Right ventricle myocardium superior (tissue), 1 donor: ENCODE results near the gene STN1. TPM values are rescaled to one million over a fixed set of nuclear protein-coding genes. Genes with fewer than 3 reads are reported as not detected.

Source experiments
- ATAC-seq: fragments of 200-7000 bp; cut with Tn5 transposase; one replicate; pipeline ENCODE4 v1.9.1; 2020; ENCODE audit warnings: mild to moderate bottlenecking; ENCODE audit not compliant: poor library complexity
- DNase-seq: peaks from one replicate; pipeline ENCODE4 v3.0.0-alpha.2; 2020
- intact Hi-C: fragments of 100-400 bp; cut with DNase I; formaldehyde crosslinking; loops from one replicate; pipeline ENCODE4 v1.11.2; 2022
- long read RNA-seq: library from polyadenylated mRNA; unstranded; transcript quantifications from one replicate; pipeline ENCODE4 v2.0.0, GENCODE V29; 2021
- total RNA-seq: library from RNA; stranded (reverse); fragmentation: NEBNext Ultra II Directional; extraction: Animal tissue kit (Norgen Biotek cat#: 25700); gene quantifications from one replicate; pipeline ENCODE4 v1.2.1, GENCODE V29; 2021
- donor health status: DM: no; HTN: yes; CAD: no; lungs with severe emphysema.

STN1 gene, protein sequence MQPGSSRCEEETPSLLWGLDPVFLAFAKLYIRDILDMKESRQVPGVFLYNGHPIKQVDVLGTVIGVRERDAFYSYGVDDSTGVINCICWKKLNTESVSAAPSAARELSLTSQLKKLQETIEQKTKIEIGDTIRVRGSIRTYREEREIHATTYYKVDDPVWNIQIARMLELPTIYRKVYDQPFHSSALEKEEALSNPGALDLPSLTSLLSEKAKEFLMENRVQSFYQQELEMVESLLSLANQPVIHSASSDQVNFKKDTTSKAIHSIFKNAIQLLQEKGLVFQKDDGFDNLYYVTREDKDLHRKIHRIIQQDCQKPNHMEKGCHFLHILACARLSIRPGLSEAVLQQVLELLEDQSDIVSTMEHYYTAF
- total RNA-seq = 29.7 TPM
- long read RNA-seq, transcript STN1-201 (10 exons, 1,417 nt) = major isoform, 52 of 58 reads
- long read RNA-seq, partial matches to known transcripts = 0 of 58 reads
- long read RNA-seq, other reads (novel, unspliced or antisense) = 2 of 58 reads

DNA sequence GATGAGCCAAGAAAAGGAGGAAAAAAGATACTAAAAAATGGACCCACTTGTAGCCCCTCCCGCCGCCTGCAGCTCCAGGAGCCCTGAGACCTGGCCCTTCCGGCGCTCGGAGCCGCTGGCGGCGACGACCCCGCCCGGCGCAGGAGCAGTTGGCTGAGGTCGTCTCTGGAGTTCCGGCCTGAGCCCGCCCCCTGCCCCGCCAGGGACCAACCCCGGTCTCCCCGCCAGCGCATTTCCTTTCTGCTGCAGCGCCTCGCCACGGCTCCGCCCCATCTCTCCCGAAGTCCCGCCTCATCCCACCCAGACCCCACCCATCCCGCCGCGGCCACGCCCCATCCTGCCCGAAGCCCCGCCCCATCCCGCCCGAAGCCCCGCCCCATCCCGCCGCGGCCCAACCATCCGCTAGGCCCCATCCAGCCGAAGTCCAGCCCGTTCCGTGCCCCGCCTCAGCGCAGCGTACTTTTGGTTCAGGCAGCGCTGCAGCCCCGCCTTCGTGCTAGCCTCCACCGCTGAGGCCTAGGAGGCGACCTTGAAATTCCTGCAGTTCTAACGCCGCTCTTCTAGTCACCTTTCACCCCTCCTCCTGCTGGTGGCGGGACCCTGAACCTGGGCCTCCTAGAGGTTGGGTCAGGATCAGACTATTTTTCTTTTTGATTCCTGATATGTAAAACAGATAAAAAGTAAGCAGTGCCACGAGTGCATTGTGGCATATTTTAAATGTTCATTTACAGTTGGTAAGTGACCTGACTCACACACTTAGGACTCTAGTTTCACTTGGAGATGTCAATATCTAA lies at the start of gene STN1:
Gene STN1 (minus strand): TSS at position 132 of the 794 bp plus-strand sequence. CDS start 590 bp downstream, outside the sequence.
- ATAC-seq (peak; percentile 98), DNase-seq (peak; percentile 98)
- intact Hi-C loops = loop anchor here (2.0 kb wide), 1 partner anchor 49 kb away; the partner anchor contains the start of gene SLK

DNA sequence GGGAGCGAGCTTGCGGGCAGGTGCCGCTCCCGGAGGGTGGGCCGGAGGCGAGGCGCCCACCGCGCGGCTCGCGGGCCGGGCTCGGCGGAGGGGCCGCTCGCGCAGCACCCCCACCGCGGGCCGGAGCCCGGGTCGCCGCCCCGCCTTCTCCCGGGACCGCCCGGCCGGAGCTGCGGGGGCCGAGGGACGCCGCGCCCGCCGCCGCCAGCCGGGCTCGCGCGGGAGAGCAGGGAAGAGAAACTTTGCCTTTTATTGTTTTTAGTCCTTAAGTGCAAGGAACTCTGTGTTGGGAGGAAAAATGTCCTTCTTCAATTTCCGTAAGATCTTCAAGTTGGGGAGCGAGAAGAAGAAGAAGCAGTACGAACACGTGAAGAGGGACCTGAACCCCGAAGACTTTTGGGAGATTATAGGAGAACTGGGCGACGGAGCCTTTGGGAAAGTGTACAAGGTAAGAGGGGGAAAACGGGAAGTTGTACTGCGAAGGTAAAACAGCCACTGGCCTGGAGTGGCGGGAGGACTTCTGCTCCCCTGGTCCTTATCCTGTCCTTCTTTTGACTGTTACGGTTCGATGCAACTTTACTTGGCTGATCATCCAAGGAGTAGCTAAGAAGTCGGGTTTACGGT lies 49.6 kb upstream of the STN1 start:
- no peak for DNase-seq
- peak; percentile 49 for ATAC-seq
- intact Hi-C loops = loop anchor here (2.0 to 10.0 kb wide), 2 partner anchors 49 to 157 kb away; partner anchors contain the start of genes SFR1 and STN1

DNA sequence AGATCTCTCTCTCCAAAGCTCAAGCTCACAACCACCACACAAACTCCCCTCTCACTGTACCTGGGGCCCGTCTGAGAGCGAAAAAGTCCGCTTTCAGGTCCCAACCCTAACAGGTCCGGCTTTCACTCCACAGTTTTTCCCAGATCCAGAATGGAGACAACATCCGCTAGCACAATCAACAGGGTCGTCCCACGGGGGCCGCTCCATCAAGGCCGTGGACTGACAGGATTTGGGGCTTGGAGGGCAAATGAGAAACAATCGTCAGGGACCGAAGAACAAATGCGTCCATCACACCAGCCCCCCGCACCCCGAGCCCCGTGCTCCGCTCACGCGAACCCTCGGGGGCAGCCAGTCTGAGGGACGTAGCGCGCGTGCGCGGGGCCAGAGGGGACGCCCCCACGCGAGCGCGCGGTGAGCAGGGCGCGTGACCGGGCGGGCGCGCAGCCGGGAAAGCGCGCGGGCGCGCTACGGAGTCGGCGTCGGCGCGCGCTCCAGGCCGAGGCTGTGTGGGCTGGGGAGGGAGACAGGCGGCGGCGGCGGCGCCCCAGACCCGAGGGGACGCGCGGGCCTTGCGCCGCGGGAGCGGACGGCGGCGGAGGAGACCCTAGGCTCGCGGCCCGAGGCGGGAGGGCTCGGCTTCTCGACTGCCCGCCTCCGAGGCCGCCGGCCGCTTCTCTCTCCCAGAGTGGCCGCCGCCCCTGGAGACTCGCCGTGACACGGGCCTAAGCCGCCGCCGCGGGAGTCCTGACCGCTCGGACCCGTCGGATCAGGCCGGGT lies 48.9 kb upstream of the STN1 start, which contains the start of gene SLK:
Gene SLK (plus strand): TSS at position 470 of the 777 bp plus-strand sequence. CDS start 606 bp downstream, outside the sequence.
- peak; percentile 98 for ATAC-seq
- peak; percentile 91 for DNase-seq
- intact Hi-C loops = loop anchor here (2.0 to 10.0 kb wide), 2 partner anchors 48 to 158 kb away; partner anchors contain the start of genes SFR1 and STN1

DNA sequence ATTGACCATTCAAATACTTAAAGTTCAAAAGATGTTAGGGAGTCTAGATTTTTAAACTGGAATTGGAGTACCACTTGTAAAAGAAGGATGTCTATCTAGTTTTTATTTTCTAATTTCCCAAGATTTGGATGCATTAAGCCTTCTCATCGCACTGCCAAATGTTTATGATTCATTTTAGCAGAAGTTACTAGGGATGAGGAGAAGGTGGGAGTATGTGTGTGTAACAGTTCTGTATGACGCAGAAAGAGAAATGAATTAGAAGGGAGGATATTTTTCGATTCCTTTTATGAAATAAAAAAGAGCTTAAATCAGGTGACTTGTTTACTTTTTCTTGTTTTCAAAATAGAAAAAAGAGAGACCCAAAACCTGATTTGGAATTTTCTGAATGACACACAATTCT lies 42.1 kb upstream of the STN1 start:
- no peak for ATAC-seq
- intact Hi-C loops = loop anchor here (10.0 kb wide), 1 partner anchor 165 kb away; the partner anchor contains the start of gene SFR1
- DNase-seq = no peak

DNA sequence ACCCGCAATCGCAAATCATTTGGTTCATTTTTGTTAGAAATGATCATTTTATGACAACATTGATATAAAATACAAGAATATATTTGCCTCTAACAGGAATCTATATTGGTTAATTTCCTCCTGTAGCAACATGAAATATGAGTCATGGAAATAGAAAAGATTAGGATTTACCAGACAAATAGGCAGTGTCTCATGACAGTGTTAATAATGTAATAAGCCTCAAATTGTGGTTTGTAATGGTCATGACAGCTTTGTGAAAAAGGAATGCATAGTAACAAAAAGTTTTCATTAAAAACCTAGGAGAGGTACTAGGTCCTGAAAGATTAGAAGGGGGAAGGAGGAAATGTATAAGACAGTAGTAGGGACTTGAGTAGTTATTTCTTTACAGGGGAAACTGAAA lies 41.0 kb upstream of the STN1 start:
- DNase-seq (no peak), ATAC-seq (no peak)
- intact Hi-C loops = no loop called here

DNA sequence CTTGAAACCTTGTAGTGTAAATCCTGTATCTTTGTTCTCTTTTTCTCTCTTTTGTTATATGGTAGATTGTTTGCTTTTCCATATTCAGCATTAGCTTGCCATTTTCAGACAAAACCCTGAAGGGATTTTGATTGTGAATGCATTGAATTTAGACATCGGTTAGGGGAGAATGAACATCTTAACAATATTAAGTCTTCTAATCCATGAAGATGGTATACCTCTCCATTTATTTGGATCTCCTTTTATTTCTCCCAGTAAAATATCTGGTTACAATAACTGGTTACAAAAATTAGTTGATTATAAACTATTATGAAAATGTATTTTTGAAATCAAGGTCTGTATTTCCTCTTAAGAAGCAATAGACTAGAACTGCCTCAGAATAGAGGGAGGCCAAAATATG lies 36.6 kb upstream of the STN1 start:
- ATAC-seq = no peak
- intact Hi-C loops = no loop called here

DNA sequence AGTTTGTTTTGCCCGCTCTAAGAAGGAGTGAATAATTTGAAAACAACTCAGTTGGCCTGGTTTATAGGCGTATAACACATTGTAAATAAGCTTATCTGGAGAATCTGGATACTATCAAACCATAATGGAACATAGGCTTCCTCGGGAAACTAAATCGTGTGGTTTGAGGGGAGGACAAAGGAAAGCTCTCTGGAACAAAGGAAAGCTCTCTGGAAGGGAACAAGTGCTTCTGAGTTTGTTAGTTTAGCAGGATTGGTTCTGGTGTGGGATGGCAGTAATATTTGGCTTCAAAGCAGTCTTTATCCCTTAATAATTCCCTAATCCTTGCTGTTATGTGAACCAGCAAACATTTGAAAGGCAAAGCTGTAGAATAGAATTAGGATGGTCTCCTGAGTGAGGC lies 34.0 kb upstream of the STN1 start:
- no peak for DNase-seq
- intact Hi-C loops = no loop called here
- no peak for ATAC-seq

More for the DNA sequence above, 36.6 kb upstream of the STN1 start:
- DNase-seq = no peak

DNA sequence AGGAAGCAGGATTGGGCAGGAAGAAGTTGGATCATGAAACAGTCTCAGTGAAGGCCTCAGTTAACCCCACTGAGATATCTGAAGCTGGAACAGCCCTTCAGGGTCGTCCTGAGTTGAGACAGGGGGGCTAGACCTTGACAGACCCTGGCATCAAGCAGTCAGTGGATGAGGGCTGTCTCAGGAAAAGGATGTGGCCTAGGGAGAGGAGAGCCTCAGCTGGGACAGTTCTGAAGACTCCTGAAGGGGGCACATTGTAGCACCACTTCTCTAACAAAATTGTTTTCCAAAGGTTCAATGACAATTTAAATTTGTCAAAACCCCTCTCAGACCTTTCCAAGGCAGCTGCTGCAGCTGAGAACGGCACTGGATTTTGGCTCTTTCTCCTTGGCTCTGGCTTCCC lies 33.2 kb upstream of the STN1 start:
- no peak for ATAC-seq
- intact Hi-C loops = no loop called here
- DNase-seq = no peak

DNA sequence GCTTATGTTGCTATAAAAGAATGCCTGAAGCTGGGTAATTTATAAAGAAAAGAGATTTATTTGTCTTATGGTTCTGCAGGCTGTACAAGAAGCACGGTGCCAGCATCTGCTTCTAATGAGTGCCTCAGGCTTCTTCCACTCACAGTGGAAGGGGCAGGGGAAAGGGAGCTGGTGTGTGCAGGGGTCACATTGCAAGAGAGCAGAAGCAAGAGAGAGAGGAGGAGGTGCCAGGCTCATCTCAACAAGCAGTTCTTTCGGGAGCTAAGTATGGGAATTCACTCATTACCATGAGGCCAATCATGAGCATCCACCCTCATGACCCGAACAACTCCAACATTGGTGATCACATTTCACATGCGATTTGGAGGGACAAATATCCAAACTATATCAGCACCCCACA lies 31.7 kb upstream of the STN1 start:
- intact Hi-C loops = no loop called here
- no peak for ATAC-seq
- no peak for DNase-seq

DNA sequence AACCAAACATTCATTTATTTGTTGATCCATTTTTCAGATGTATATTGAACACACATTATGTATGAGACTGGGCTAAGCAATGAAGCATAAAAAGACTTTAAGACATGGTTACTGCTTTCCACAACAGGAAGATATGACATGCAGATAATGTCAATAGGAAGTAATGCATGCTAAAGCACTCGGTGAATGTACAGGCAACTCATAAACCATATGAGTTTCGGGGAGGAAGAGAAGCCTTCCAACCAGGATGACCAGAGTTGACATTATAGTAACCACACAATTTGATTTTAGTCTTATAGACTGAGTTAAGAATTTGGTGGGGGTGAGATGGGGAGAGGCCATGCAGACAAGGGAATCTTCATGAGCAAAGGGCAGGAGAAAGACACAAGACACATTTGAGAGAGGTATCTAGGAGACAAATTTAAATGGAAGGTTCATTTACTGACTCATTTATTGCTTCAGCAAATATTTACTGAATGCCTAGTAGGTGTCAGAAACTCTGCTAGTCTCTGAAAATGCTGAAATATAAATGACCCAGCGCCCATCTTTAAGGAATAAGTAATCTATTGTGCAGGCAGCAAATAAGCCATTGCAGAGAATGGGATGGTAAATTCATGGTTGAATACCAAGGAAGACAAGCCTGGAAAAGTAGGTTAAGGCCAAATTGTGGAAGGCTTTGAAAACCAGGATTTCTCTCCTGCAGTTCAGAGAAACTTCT lies 30.0 kb upstream of the STN1 start:
- intact Hi-C loops = no loop called here
- DNase-seq = no peak
- no peak for ATAC-seq

DNA sequence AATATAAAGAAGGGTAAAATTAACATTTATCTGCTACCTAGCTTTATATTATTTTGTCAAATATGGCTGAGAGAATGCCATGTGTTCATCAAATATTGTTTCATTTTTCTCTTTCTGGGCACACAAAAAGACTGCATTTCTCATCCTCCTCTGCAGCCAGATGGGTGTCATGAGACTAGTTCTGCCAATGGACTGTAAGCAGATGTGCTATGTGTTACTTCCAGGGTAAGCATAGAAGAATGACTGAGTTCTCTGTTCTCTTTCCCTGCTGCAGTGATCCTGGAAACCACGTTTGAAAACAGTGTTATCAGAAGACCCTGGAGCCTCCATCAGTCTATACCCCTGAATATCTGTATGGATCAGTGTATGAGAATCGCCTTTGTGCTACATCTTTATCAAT lies 24.9 kb upstream of the STN1 start:
- DNase-seq = no peak
- ATAC-seq = no peak
- intact Hi-C loops = no loop called here

DNA sequence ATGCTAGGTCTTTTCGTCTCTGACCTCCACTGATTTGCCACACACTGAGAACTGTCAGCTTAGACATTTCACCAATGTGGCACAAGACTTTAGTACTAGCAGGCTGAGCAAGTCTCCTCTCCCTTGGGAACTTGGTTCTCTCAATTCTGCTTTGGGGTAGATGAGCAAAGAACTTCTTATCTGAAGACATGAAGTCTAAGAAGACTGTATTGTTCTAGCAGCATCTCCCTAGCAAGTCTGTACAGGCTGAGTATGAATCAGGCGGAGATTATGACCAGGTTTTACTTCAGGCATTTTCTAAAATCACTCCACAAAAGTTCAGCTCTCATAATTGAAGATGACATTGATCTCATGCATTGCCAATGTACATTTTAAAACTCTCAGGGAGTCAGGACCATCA lies 23.8 kb upstream of the STN1 start:
- DNase-seq (no peak), ATAC-seq (no peak)
- intact Hi-C loops = no loop called here

DNA sequence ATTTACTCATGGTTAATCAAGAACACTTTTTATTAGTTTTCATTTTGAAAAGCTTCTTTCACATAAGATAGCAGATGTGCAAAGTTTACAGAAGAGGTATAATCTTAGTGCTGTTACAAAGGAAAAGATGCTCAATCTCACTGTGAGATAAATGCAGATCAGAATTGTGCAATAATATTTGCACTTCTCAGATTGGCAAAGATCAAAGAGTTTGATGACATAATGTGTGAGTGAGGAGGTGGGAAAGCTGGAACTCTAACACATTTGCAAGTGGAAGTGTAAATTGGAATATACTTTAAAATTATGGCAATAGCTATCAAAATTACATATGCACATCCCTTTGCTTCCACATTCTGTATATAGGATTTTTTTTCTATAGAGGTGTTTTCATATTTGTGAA lies 21.5 kb upstream of the STN1 start:
- ATAC-seq = no peak
- no peak for DNase-seq
- intact Hi-C loops = no loop called here

DNA sequence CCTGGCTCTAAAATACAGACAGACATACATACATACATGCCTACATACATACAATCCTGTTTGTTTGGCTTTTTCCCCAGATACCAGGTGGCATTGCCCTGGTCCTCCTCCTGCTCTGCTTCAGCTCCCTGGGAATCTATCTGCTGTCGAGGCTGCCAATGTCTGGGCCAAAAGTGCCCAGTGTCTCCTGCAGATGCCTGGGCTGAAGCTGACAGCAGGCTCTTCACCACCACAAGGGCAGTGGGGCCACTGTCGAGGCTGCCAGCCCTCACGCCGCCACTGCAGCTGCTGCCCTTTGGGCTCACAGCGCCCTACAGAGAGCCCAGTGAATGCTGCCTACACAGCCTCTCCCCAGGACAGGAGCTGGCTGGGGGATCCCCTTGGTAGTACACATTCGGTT lies 18.0 kb upstream of the STN1 start:
- no peak for ATAC-seq
- no peak for DNase-seq
- intact Hi-C loops = no loop called here

DNA sequence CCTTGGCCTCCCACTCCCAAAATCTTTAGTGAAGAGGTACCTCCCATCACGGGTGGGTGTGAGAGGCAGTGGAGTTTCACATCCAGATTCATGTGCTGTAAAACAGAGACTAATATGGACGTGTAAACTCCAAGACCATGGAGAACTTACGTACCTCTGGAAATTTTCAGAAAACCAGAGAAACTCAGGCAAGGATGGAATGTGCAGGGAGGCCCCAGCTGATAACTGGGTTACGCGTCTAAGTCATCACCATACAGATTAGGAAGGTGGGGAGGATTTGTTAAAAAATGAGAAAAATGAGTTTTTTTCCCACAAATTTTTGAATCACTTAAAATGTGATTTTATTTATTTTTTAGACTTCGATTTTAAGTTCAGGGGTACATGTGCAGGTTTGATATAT lies 16.3 kb upstream of the STN1 start:
- intact Hi-C loops = no loop called here
- ATAC-seq = no peak
- no peak for DNase-seq

DNA sequence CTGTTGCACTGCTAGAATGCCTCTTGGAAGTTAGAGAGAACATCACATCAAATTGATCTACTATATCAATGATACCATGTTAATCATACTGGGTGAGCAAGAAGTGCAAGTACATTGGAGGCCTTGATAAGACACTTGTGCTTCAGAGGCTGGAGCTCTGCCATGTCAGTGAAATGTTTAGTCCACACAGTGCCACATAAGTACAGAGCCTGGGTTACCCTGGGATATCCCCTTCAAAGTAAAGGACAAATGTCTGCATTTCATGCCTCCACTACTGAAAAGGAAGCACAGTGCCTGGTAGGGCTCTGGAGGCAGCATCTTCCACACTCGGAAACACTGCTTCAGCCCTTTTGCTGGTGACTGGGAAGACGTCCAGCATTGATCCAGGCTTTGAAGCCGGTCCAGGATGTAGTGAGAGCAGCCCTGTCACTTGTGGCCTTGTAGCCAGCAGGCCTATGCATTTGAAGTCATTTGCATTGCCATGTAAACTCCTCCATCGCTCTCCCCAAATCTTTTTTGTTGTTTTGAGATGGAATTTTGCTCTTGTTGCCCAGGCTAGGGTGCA lies 15.7 kb upstream of the STN1 start:
- intact Hi-C loops = no loop called here
- DNase-seq (no peak), ATAC-seq (peak; percentile 25)

DNA sequence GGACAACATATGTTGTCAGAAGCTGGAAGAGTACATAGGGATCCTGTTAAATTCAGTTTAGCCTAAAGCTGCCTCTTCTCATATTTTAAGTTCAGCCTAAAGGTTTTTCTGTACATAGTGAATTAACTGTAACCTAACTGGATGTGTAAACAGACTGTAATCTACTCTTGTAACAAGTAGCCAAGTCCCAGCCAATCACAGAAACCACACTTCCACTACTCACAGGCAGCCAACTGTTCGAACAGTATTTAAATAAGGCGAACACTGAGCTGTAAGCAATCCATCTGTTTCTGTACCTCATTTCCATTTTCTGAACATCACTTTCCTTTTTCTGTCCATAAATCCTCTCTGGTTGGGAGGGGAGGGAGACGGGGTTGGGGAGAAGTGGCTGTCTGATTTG lies 15.0 kb upstream of the STN1 start:
- intact Hi-C loops = no loop called here
- no peak for DNase-seq
- no peak for ATAC-seq
